ENCODE results near the gene FGB. TPM values are rescaled to one million over a fixed set of nuclear protein-coding genes. Genes with fewer than 3 reads are reported as not detected.

FGB gene
- total RNA-seq, 1 donor: not detected

DNA sequence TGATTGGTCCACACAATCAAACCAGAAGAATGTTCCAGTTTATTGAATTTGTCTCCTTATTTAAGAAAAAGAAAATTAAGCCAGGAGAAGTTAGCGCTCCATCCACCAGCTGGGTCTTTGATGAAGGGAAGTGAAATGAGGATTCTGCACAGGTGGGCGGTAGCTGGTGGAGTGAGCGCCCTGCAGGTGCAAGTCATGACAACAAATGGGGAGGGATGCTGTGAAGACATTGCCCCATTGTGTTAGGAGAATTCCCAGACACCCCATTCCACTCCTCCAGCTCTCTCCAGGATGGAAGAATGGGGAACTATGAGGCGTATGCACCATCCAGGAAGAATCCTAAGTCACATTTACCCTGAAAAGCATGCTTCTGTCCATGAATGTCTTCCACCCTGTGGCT, 35.5 kb upstream of the FGB start:
- H3K4me3 ChIP-seq (ENCODE audit: low read depth, low read length): no peak overlapping the region
- DNase-seq (ENCODE audit: low read depth): no peak
- TF ChIP-seq, protein P1, sequence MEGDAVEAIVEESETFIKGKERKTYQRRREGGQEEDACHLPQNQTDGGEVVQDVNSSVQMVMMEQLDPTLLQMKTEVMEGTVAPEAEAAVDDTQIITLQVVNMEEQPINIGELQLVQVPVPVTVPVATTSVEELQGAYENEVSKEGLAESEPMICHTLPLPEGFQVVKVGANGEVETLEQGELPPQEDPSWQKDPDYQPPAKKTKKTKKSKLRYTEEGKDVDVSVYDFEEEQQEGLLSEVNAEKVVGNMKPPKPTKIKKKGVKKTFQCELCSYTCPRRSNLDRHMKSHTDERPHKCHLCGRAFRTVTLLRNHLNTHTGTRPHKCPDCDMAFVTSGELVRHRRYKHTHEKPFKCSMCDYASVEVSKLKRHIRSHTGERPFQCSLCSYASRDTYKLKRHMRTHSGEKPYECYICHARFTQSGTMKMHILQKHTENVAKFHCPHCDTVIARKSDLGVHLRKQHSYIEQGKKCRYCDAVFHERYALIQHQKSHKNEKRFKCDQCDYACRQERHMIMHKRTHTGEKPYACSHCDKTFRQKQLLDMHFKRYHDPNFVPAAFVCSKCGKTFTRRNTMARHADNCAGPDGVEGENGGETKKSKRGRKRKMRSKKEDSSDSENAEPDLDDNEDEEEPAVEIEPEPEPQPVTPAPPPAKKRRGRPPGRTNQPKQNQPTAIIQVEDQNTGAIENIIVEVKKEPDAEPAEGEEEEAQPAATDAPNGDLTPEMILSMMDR (IDR thresholded peaks at IDR 0.05; ENCODE audit: insufficient read depth, low read depth, low read length): no peak

DNA sequence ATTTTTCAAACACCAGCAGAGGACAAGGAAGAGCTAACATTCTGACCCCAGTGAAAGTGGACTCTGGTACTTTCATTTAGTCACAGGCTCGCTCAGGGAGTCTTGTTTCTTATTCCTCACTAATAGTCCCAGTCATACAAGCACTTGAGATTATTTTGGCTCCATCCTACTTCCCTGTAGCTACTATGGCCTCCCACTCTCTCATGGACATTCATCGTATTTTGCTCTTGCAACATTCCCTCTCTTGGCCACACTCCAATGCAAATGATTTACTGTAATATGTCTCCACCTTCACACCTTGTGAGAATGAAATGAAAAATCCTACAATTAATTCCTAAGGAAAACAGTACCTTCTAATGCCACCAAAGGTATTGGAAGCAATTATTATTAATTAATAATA, 33.9 kb upstream of the FGB start:
- TF ChIP-seq, protein P1 (IDR thresholded peaks at IDR 0.05; ENCODE audit: insufficient read depth, low read depth, low read length): no peak
- H3K4me3 ChIP-seq (ENCODE audit: low read depth, low read length): no peak overlapping the region
- DNase-seq (ENCODE audit: low read depth): no peak

DNA sequence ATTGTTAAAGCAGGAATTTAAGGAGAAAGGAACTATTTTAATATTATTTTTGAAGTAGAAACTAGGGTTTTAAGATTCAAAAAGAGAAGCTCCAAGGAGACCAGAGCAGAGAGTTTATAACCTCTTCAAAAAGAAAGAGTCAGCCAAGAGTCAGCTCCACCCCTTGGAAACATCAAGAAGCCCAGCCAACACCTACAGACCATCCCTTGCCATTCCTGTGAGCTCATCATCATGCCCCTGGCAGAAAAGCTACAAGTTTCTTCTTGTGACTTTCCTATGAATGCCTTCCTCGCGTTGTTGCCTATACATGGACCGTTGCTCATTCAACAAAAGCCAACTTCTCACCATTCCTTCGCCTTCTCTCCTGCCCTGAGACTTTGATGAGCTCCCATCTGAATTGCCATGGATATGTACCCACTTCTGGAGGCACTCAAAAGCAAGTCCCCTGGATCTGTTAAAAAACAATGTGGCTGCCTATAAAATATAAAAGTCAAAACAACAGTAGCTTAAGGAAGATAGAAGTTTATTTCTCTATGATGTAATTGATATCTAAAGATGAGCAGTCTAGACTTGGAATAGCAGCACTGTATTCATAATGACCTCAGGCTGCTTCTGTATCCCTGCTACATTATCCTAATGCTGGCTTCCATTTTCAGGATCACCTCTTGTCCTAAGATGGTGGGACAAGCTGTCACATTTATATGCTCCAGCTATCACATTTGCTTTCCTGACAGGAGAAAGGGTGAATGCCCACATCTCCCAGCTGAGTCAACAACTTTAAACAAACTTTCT, 32.9 kb upstream of the FGB start:
- no peak overlapping the region for H3K4me3 ChIP-seq (ENCODE audit: low read depth, low read length)
- TF ChIP-seq, protein P1 (IDR thresholded peaks at IDR 0.05; ENCODE audit: insufficient read depth, low read depth, low read length): no peak
- DNase-seq (ENCODE audit: low read depth): no peak

DNA sequence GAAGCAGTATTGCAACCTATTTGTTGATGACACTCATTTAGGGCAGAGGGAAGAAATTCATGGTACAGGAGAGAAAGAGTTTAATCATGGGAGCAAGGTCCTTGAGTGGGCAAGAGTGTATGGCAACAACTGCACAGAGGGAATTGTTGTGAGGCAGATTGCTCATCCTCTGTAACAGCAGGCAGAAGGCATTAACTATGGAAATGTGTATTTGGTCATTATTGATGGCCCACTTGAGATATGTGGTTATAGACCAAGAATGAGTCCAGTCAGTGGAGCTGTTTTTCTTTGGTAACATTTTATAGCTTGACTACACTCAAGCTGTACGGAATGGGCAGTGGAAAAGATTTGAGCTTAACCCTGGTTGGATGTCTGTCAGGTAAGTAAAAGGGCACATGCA, 28.5 kb upstream of the FGB start:
- DNase-seq (ENCODE audit: low read depth): no peak
- H3K4me3 ChIP-seq (ENCODE audit: low read depth, low read length): no peak overlapping the region
- TF ChIP-seq, protein P1 (IDR thresholded peaks at IDR 0.05; ENCODE audit: insufficient read depth, low read depth, low read length): no peak

DNA sequence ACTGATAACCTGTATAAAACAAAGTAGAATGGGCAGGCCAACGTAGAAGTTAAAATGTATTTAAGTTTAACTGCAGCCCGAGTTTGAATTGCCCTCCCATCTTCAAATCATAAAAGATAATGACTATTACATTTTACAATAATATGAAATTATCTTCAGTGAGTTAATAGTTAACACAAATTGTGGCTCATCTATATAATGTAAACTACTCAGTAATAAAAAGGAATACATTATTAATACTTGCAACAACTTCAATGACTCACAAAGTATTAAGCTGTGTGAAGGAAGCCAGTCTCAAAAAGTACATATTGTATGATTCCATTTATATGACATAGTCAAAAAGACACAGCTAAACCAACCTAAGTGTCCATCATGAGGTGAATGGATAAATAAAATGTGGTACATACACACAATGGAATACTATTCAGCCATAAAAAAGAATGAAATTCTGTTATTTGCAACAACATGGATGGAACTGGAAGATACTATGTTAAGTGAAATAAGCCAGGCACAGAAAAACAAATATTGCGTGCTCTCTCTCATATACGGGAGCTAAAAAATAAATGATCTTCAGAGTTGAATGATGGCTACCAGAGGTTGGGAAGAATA, 20.4 kb upstream of the FGB start:
- H3K4me3 ChIP-seq (ENCODE audit: low read depth, low read length): no peak overlapping the region
- no peak for DNase-seq (ENCODE audit: low read depth)
- TF ChIP-seq, protein P1 (IDR thresholded peaks at IDR 0.05; ENCODE audit: insufficient read depth, low read depth, low read length): no peak

DNA sequence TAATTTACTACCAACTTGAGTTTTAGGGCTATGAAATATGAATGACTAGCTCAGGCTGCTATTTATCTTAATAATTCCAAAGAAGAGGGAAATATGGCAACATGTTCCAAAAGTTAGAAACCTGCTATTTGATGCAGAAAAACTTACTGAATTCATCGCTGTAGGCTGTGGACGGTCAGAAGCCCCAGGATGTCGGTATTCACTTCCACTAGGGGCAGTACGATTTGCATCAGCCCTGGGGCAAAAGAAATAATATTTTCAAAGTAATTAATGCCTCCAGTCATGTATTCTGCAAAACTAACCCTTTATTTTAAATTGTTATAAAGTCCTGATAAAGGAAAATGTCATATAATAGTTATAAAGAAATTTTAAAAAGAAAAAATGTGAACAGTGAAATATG, 17.1 kb upstream of the FGB start:
- TF ChIP-seq, protein P1 (IDR thresholded peaks at IDR 0.05; ENCODE audit: insufficient read depth, low read depth, low read length): no peak
- no peak for DNase-seq (ENCODE audit: low read depth)
- H3K4me3 ChIP-seq (ENCODE audit: low read depth, low read length): no peak overlapping the region
